Subcutaneous adipose tissue (tissue), 4 donors: ENCODE measurements around the gene N4BP2. TPM values are rescaled to one million over a fixed set of nuclear protein-coding genes. Genes with fewer than 3 reads are reported as not detected.

Experiments
- total RNA-seq, 4 donors: library from RNA; depleted of rRNA; stranded (reverse); fragments of >200 nt; gene quantifications; one replicate each; pipeline ENCODE4 v1.1.0, GENCODE V29; 2016
- TF ChIP-seq, protein P1 (sequence below): fragments of 450-650 bp; IDR thresholded peaks from one replicate; pipeline ENCODE4 v1.5.1; 2016; ENCODE audit warnings: low read depth, mild to moderate bottlenecking, control low read depth, antibody characterized with exemption, moderate library complexity

N4BP2 gene
- total RNA-seq, 4 donors from 2014 or later: 6.8 to 14.2 (median 10.0) TPM

DNA sequence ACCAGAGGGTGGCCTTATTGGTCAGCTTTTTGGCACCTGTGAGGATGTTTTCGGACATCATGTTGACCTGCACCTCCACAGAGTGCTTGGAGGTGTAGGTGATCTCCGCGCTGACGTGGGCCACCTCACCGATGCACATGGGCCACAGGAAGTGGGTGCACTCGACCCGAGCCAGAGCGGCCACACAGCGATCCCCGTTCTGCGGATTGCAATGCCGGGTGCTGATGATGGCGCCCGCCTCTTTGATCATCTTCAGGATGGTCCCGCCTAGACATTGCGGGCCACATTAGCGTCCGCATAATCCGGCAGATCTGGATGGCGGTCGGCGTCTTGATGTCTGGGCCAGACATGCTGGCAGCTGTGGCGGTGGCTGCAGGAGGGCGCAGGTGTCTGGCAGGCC lies 12.9 kb upstream of the N4BP2 start:
- TF ChIP-seq, protein P1, sequence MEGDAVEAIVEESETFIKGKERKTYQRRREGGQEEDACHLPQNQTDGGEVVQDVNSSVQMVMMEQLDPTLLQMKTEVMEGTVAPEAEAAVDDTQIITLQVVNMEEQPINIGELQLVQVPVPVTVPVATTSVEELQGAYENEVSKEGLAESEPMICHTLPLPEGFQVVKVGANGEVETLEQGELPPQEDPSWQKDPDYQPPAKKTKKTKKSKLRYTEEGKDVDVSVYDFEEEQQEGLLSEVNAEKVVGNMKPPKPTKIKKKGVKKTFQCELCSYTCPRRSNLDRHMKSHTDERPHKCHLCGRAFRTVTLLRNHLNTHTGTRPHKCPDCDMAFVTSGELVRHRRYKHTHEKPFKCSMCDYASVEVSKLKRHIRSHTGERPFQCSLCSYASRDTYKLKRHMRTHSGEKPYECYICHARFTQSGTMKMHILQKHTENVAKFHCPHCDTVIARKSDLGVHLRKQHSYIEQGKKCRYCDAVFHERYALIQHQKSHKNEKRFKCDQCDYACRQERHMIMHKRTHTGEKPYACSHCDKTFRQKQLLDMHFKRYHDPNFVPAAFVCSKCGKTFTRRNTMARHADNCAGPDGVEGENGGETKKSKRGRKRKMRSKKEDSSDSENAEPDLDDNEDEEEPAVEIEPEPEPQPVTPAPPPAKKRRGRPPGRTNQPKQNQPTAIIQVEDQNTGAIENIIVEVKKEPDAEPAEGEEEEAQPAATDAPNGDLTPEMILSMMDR: no peak

DNA sequence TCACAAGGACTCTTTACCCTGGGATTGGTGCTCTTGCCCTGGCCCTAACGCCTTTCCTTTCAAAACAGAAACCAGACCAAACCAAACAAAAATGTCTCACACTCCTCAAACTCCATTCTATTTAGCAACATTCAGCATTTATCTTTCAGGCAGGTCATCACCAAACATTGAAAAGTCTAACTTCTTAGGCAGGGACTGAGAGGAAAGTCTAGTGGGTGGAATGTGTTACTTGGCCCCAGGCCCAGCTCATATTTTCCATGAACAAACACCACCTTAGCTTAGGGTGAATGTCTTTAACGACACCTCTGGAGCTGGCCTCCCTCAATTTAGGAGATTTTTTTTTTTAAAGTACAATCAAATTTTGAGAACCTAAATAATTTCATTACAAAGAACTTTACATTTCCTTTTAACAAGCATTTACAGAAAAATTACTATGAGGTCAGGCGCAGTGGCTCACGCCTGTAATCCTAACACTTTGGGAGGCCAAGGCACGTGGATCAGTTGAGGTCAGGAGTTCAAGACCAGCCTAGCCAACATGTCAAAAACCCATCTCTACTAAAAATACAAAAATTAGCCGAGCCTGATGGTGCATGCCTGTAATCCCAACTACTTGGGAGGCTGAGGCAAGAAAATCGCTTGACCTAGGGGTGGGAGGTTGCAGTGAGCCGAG lies 10.2 kb upstream of the N4BP2 start:
- TF ChIP-seq, protein P1: no peak

DNA sequence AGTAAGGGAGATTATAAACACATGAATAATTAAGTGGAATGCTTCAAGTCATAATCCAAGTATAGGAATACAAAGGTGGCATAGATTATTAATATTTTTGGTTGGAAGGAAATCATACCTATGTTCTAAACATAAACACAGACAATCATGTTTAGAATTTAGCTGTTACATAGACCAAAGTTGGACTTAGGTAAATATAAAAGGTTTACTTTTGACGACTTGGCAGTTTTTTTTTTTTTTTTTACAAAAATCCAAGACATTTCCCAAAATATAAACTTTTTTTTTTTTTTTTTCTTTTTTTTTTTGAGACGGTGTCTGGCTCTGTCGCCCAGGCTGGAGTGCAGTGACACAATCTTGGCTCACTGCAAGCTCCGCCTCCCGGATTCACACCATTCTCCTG lies 3.5 kb upstream of the N4BP2 start:
- TF ChIP-seq, protein P1: no peak

DNA sequence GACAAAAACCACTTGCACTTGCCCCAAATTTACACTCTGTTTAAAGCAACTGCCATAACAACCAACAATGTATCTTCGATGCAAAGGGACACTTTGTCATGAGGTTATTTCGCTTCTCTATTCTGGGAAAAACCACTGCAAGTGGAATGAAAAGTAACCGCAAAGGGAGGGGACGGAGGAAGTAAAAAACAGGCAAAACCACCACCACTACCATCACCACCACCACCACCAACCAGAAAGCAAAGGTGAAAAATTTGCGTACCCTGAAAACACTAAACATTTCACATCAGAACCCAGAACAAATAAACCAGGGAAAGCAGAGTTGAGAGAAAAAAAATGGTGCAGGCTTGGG lies 1.2 kb upstream of the N4BP2 start:
- TF ChIP-seq, protein P1: no peak

DNA sequence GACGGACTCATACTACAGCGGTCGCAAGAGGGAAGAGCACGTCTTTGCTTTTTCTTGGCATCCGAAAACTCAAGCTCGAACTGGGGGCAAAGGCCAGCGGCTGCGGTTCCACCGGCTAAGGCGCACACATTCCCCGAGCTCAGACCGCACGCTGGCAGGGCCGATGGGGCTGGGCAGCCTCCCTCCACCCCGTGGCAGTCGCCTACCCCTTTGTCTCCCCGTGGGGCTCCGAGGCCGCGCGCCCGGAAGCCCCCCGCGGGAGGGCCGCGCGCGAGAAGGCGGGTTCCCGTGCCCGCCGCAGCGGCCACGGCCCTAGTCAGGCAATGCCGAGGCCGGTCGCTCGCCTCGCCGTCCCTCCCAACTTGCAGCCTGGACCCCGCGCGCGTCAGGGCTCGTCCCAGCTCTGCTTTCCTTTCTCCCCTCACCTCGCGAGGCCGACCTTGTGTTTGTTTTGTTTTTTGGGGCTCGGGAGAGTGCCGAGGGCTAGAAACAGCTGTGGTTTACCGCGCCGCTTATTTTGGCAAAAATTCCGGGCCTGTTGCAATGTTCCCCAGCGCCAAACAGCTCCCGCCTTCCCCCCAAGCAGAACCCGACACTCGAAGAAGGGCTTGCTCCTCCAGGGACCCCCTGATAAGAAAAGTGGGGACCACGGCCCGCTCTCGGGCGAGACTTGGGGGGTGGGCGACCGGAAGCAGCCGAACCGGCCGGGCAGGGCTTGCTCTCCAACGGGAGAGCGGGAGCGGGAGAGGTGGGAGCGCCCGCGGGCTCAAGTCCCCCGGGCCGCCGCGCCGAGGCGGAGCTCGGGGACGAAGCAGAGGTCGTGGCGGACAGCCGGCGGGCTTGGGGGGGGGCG lies 561 bp upstream of the N4BP2 start:
- TF ChIP-seq, protein P1: no peak

DNA sequence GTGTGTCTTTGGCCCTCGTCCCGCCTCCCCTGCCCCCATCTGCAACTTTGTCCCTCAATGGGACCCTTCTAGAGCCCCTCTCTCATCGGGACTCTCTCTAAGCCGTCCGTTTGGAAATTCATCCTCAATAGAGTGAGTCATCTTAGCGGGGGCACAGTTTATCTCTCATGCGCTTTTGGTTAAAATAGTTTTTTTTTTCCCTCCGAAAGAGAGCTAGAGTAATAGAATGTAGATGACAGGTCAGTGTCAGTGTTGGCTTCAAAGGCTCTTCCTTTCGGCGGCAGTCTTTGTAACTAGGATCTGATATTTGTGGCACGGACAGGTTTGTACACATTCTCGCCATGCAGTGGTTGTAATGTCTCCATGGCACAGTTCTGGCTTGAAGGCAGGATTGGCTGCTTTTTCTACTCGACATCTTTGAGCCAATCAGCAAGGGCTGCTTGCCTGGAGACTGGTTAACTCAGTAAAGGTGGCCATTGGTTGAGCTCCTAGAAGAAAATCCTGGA lies 989 bp downstream of the N4BP2 start:
- TF ChIP-seq, protein P1: no peak

DNA sequence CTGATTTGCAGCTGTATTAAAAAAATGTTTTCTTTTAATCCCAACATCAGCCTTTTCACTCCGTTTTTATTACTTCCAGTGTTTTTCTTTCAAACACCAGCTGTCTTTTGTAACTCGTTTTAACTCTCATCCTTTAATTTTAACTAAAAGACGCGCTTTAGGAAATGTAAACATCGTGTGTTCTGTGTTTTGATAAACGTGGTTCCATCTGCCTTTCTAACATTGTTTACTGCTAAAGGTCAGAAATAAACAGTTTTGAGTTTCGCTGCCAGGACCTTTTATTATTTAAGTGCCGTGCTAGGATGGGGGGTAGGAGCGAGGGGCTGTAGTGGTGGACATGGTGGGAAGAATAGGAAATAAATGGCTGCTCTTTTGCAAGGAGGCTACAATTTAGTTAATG lies 1.5 kb downstream of the N4BP2 start:
- TF ChIP-seq, protein P1: no peak
